IMR-90 (cell line): ENCODE measurements around the gene PNMA6E. TPM values are rescaled to one million over a fixed set of nuclear protein-coding genes. Genes with fewer than 3 reads are reported as not detected.

Source experiments
- ATAC-seq: fragments of 200-7000 bp; cut with Tn5 transposase; 2 replicates; pipeline ENCODE4 v1.9.1; 2020; ENCODE audit warnings: low read depth, mild to moderate bottlenecking, moderate library complexity
- BruUV-seq: library from RNA; stranded (reverse); fragments of 400-500 nt; replicated peaks from 2 replicates; lab custom pipeline; 2021; lab: Mats Ljungman, UMichigan
- CTCF ChIA-PET: fragments of 300-600 bp; formaldehyde crosslinking; extraction: SDS; loops from one replicate; lab custom pipeline; 2021; ENCODE audit warnings: antibody characterized with exemption; lab: Yijun Ruan, JAX
- POLR2A ChIA-PET: fragments of 300-600 bp; sonication (Branson Sonifier 250); formaldehyde crosslinking; loops from one replicate; lab custom pipeline; 2022; ENCODE audit warnings: antibody characterized with exemption; ENCODE audit not compliant: unreplicated experiment; lab: Charles Lee
- DNase-seq: peaks from one replicate; pipeline ENCODE4 v3.0.0; 2013
- H2AFZ ChIP-seq: replicated peaks from 2 replicates; pipeline ENCODE3; 2013; ENCODE audit warnings: low read length, mild to moderate bottlenecking; ENCODE audit not compliant: poor library complexity
- H2AK5ac ChIP-seq: 2 replicates; pipeline ENCODE4 v1.6.1; 2013; ENCODE audit warnings: low read depth, low read length, inconsistent platforms
- H2AK9ac ChIP-seq: replicated peaks from 2 replicates; pipeline ENCODE3; 2013; ENCODE audit warnings: mild to moderate bottlenecking, low read depth, low read length, moderate library complexity; ENCODE audit not compliant: poor library complexity
- H2BK120ac ChIP-seq: 2 replicates; pipeline ENCODE4 v1.6.1; 2013; ENCODE audit warnings: low read depth, low read length, inconsistent platforms
- H2BK15ac ChIP-seq: 3 replicates; pipeline ENCODE4 v1.6.1; 2013; ENCODE audit warnings: low read depth, low read length, inconsistent platforms
- H2BK20ac ChIP-seq: 2 replicates; pipeline ENCODE4 v1.6.1; 2013; ENCODE audit warnings: low read depth, mild to moderate bottlenecking, inconsistent platforms, low read length, moderate library complexity
- H2BK5ac ChIP-seq: 2 replicates; pipeline ENCODE4 v1.6.1; 2013; ENCODE audit warnings: mild to moderate bottlenecking, low read depth, low read length, inconsistent platforms; ENCODE audit not compliant: poor library complexity, severe bottlenecking
- H3K14ac ChIP-seq: replicated peaks from 2 replicates; pipeline ENCODE4 v1.6.1; 2013; ENCODE audit warnings: low read depth, low read length, inconsistent platforms
- H3K18ac ChIP-seq: 2 replicates; pipeline ENCODE4 v1.6.1; 2013; ENCODE audit warnings: low read depth, low read length, control low read depth
- H3K23ac ChIP-seq: 2 replicates; pipeline ENCODE4 v1.6.1; 2013; ENCODE audit warnings: low read depth, low read length, inconsistent platforms
- H3K27ac ChIP-seq: 2 replicates; pipeline ENCODE4 v1.5.1; 2013; ENCODE audit warnings: mild to moderate bottlenecking, control low read depth, low read length; ENCODE audit not compliant: insufficient read depth
- H3K27me3 ChIP-seq: 2 replicates; pipeline ENCODE4 v1.6.1; 2013; ENCODE audit warnings: low read length; ENCODE audit not compliant: control insufficient read depth, insufficient read depth
- H3K36me3 ChIP-seq: 2 replicates; pipeline ENCODE4 v1.6.1; 2013; ENCODE audit warnings: low read length, mixed read lengths; ENCODE audit not compliant: control insufficient read depth, insufficient read depth
- H3K4ac ChIP-seq: 2 replicates; pipeline ENCODE4 v1.6.1; 2013; ENCODE audit warnings: low read depth, low read length, inconsistent platforms
- H3K4me1 ChIP-seq: 2 replicates; pipeline ENCODE4 v1.6.1; 2013; ENCODE audit warnings: low read length, mixed read lengths; ENCODE audit not compliant: control insufficient read depth, insufficient read depth
- H3K4me2 ChIP-seq: 2 replicates; pipeline ENCODE4 v1.6.1; 2013; ENCODE audit warnings: low read depth, mild to moderate bottlenecking, control low read depth, low read length, moderate library complexity
- H3K4me3 ChIP-seq: 2 replicates; pipeline ENCODE4 v1.5.1; 2013; ENCODE audit warnings: low read depth, mild to moderate bottlenecking, control low read depth, low read length, moderate library complexity; ENCODE audit not compliant: insufficient read depth
- H3K56ac ChIP-seq: 2 replicates; pipeline ENCODE4 v1.6.1; 2013; ENCODE audit warnings: low read length, inconsistent platforms; ENCODE audit not compliant: insufficient read depth; ENCODE audit errors: extremely low read depth
- H3K79me1 ChIP-seq, 2 experiments: 2 replicates each; pipeline ENCODE4 v1.6.1; 2013; ENCODE audit warnings: low read length in 2 of 2, inconsistent platforms in 1 of 2, low read depth in 1 of 2
- H3K9ac ChIP-seq: 2 replicates; pipeline ENCODE4 v1.6.1; 2013; ENCODE audit warnings: low read depth, low read length, control low read depth
- H3K9me1 ChIP-seq: 2 replicates; pipeline ENCODE4 v1.6.1; 2013; ENCODE audit warnings: low read length, inconsistent platforms; ENCODE audit not compliant: insufficient read depth
- H3K9me3 ChIP-seq: 2 replicates; pipeline ENCODE4 v1.6.1; 2013; ENCODE audit warnings: low read length; ENCODE audit not compliant: control insufficient read depth, insufficient read depth
- H4K20me1 ChIP-seq: 2 replicates; pipeline ENCODE4 v1.6.1; 2013; ENCODE audit warnings: low read length, inconsistent platforms; ENCODE audit not compliant: insufficient read depth
- H4K5ac ChIP-seq: 2 replicates; pipeline ENCODE4 v1.6.1; 2013; ENCODE audit warnings: mild to moderate bottlenecking, low read depth, low read length, control low read depth
- H4K8ac ChIP-seq, 2 experiments: 2 replicates each; pipeline ENCODE4 v1.6.1; 2013; ENCODE audit warnings: low read depth in 2 of 2, low read length in 2 of 2, control low read depth in 1 of 2, inconsistent platforms in 1 of 2
- H4K91ac ChIP-seq: 2 replicates; pipeline ENCODE4 v1.6.1; 2013; ENCODE audit warnings: low read depth, low read length, inconsistent platforms; ENCODE audit not compliant: insufficient read depth
- RAD21 ChIP-seq: IDR thresholded peaks from 2 replicates; pipeline ENCODE4 v1.6.1; 2012; ENCODE audit warnings: low read length, improper control_type of control experiment
- SMC3 ChIP-seq: fragments of 150-350 bp; IDR thresholded peaks from 2 replicates; pipeline ENCODE4 v1.6.1; 2016; ENCODE audit warnings: low read depth, mild to moderate bottlenecking, antibody characterized with exemption, low read length, moderate library complexity
- whole genome bisulfite sequencing, 2 experiments: methylation state at CpG; one replicate each; pipeline versions ENCODE4 v1.1.5 to v1.1.7; 2013; ENCODE audit warnings: missing lambda C conversion rate in 2 of 2; ENCODE audit not compliant: insufficient read length in 1 of 2; ENCODE audit errors: extremely low coverage in 2 of 2; 5-methylcytosine and 5-hydroxymethylcytosine counted together
- dilution Hi-C: fragments of 300-500 bp; cut with HindIII; formaldehyde crosslinking; loops from one replicate; pipeline ENCODE4 v1.14.3; 2018; ENCODE audit warnings: low sequenced_read_pairs; ENCODE audit not compliant: unreplicated experiment
- in situ Hi-C: fragments of 300-500 bp; cut with MboI; formaldehyde crosslinking; loops from 3 replicates; pipeline ENCODE4 v1.14.3; 2019; ENCODE audit warnings: low sequenced_read_pairs, inconsistent platforms, mixed read lengths
- intact Hi-C: fragments of 100-400 bp; cut with micrococcal nuclease; formaldehyde crosslinking; loops from 2 replicates; pipeline ENCODE4 v1.10.0; 2022
- polyA plus RNA-seq, 3 experiments: library from polyadenylated mRNA; depleted of rRNA; stranded (reverse); fragments of >200 nt; gene quantifications; 2 replicates each; pipeline ENCODE4 v1.2.3, GENCODE V29; 2012; ENCODE audit warnings: low replicate concordance in 1 of 3
- total RNA-seq: library from RNA; depleted of rRNA; stranded (reverse); fragments of >200 nt; gene quantifications from 2 replicates; pipeline ENCODE4 v1.2.3, GENCODE V29; 2012
- TF ChIP-seq, protein P1 (sequence below): conservative IDR thresholded peaks from 2 replicates; pipeline ENCODE4 v1.5.1; 2012; ENCODE audit warnings: mild to moderate bottlenecking, low read depth, low read length, improper control_type of control experiment

Gene PNMA6E
- total and polyA plus RNA-seq, 2 of the 4 experiments (the other 2 are of a cell fraction), result not detected

DNA sequence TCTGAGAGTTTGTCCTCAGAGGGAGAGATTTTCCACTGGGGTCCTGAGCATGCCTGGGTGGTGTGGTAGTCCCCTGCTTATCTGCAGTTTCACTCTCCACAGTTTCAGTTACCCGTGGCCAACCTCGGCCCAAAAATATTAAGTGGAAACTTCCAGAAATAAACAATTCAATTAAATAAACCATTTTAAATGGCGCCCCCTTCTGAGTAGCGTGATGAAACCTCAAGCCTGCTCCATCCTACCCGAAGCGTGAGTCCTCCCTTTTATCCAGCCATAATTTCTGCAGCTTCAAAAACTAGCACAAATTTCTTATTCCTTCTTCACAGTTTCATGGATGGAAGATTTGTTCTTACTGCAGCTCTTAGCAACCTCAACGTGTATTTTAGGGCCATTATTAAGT, 26.7 kb downstream of the PNMA6E start:
- no peaks in the 10 kb centered on the region for H3K4me1 ChIP-seq
- no peak overlapping the region for H3K23ac ChIP-seq
- BruUV-seq, result no TSS peak
- 53% methylated on average over 2 of the region's 7 CpGs; no CpG with 5 or more reads in 1 of the 2 experiments for WGBS, 2 experiments
- H3K9me1 ChIP-seq, result no peaks in the 10 kb centered on the region
- no peak overlapping the region for H3K4me2 ChIP-seq
- H3K9me3 ChIP-seq, result peaks cover 2% of the 10 kb centered on the region; the same call in 1 of the 2 replicates
- H2AK9ac ChIP-seq, result no peak overlapping the region
- ATAC-seq (no peak), DNase-seq (no peak)
- H2BK15ac ChIP-seq, result no peak overlapping the region
- intact Hi-C loops (no loop called here), dilution Hi-C loops (no loop called here), in situ Hi-C loops (no loop called here)
- no peak overlapping the region for H3K56ac ChIP-seq
- H2AK5ac ChIP-seq, result no peak overlapping the region
- H4K8ac ChIP-seq, result no peak overlapping the region
- no peak overlapping the region for H4K5ac ChIP-seq
- POLR2A ChIA-PET, result no interaction called here
- TF ChIP-seq SMC3 (no peak), RAD21 (no peak)
- TF ChIP-seq, protein P1, sequence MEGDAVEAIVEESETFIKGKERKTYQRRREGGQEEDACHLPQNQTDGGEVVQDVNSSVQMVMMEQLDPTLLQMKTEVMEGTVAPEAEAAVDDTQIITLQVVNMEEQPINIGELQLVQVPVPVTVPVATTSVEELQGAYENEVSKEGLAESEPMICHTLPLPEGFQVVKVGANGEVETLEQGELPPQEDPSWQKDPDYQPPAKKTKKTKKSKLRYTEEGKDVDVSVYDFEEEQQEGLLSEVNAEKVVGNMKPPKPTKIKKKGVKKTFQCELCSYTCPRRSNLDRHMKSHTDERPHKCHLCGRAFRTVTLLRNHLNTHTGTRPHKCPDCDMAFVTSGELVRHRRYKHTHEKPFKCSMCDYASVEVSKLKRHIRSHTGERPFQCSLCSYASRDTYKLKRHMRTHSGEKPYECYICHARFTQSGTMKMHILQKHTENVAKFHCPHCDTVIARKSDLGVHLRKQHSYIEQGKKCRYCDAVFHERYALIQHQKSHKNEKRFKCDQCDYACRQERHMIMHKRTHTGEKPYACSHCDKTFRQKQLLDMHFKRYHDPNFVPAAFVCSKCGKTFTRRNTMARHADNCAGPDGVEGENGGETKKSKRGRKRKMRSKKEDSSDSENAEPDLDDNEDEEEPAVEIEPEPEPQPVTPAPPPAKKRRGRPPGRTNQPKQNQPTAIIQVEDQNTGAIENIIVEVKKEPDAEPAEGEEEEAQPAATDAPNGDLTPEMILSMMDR, result peak; percentile 24; the same call in 1 of the 2 replicates
- H3K27ac ChIP-seq, result no peak overlapping the region
- H3K36me3 ChIP-seq, result no peaks in the 10 kb centered on the region
- H4K20me1 ChIP-seq, result no peaks in the 10 kb centered on the region
- no peaks in the 10 kb centered on the region for H3K79me1 ChIP-seq
- H2BK5ac ChIP-seq, result no peak overlapping the region
- no peak overlapping the region for H3K18ac ChIP-seq
- H2BK120ac ChIP-seq, result no peak overlapping the region
- peaks cover 8% of the 10 kb centered on the region for H3K27me3 ChIP-seq
- H3K9ac ChIP-seq, result no peak overlapping the region
- CTCF ChIA-PET, result no interaction called here
- no peak overlapping the region for H4K91ac ChIP-seq
- no peak overlapping the region for H2AFZ ChIP-seq
- no peak overlapping the region for H2BK20ac ChIP-seq
- no peak overlapping the region for H3K4me3 ChIP-seq
- H3K4ac ChIP-seq, result no peak overlapping the region
- H3K14ac ChIP-seq, result no peak overlapping the region
